ENCODE measurements around the gene GPHN. TPM values are rescaled to one million over a fixed set of nuclear protein-coding genes. Genes with fewer than 3 reads are reported as not detected.

GPHN gene
- total RNA-seq, 2 experiments from 2014 or later: 26.3 to 26.6 TPM

DNA sequence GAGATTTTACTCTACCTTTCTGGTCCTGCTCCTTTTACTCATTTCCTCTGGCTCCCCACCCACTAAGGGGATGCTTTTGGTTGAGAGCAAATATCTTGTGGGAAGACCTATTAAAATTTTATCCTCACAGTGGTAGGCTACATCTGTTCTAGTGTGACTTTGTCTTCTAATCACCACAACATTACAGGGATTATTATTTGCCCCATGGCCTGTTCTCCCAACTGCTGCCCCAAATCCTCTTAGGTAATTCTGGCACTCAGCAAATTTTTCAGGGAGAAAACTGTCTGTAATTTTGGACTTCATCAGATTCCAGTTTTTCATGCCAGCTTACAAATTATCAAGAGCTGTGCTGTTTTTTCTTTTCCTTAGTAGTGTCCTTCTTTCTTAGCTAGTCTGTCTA is 172.3 kb downstream of the GPHN start:
- Mint-ChIP-seq H3K4me1 (ENCODE audit: low read depth) (no peaks in the 10 kb centered on the region), H3K27ac (no peak overlapping the region), H3K9me3 (peaks cover 31% of the 10 kb centered on the region), H3K36me3 (ENCODE audit: low read depth) (peaks cover 28% of the 10 kb centered on the region), H3K4me3 (no peak overlapping the region), H3K27me3 (no peaks in the 10 kb centered on the region)
- TF ChIP-seq, protein P1, sequence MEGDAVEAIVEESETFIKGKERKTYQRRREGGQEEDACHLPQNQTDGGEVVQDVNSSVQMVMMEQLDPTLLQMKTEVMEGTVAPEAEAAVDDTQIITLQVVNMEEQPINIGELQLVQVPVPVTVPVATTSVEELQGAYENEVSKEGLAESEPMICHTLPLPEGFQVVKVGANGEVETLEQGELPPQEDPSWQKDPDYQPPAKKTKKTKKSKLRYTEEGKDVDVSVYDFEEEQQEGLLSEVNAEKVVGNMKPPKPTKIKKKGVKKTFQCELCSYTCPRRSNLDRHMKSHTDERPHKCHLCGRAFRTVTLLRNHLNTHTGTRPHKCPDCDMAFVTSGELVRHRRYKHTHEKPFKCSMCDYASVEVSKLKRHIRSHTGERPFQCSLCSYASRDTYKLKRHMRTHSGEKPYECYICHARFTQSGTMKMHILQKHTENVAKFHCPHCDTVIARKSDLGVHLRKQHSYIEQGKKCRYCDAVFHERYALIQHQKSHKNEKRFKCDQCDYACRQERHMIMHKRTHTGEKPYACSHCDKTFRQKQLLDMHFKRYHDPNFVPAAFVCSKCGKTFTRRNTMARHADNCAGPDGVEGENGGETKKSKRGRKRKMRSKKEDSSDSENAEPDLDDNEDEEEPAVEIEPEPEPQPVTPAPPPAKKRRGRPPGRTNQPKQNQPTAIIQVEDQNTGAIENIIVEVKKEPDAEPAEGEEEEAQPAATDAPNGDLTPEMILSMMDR (IDR thresholded peaks at IDR 0.05): no peak
- DNase-seq: no peak
- no peak for ATAC-seq
- POLR2A ChIA-PET: no interaction called here
- intact Hi-C loops (cut with micrococcal nuclease): no loop called here
- CTCF ChIA-PET: no interaction called here

DNA sequence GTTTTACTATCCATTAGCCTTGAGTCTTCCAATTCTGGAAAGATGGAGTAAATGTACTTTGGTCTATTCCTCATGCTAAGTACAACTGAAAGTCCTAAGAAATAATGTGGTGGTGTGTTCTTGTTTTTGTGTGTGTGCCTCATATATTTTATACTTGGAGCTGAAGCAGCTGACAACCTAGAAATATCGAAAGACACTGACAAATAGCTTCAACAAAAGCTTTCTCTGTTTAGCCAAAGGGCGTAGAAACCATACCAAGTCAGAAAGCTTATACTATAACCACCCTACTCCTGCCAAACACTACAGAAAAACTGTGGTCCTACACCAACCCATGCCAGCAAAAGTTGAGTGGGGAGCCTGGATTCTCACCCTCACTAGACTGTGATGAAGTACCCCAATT is 188.4 kb downstream of the GPHN start:
- POLR2A ChIA-PET: interaction anchor here (0.6 kb wide), 1 partner anchor 249 kb away, joined by 3 read pairs; no protein-coding TSS in a partner anchor
- H3K36me3 Mint-ChIP-seq (ENCODE audit: low read depth): peaks cover 4% of the 10 kb centered on the region
- ATAC-seq (no peak), DNase-seq (no peak)
- no peak overlapping the region for H3K27ac Mint-ChIP-seq
- no peaks in the 10 kb centered on the region for H3K4me1 Mint-ChIP-seq (ENCODE audit: low read depth)
- no peaks in the 10 kb centered on the region for H3K9me3 Mint-ChIP-seq
- no peaks in the 10 kb centered on the region for H3K27me3 Mint-ChIP-seq
- TF ChIP-seq, protein P1 (IDR thresholded peaks at IDR 0.05): no peak
- H3K4me3 Mint-ChIP-seq: no peak overlapping the region
- CTCF ChIA-PET: no interaction called here
- intact Hi-C loops (cut with micrococcal nuclease): no loop called here

DNA sequence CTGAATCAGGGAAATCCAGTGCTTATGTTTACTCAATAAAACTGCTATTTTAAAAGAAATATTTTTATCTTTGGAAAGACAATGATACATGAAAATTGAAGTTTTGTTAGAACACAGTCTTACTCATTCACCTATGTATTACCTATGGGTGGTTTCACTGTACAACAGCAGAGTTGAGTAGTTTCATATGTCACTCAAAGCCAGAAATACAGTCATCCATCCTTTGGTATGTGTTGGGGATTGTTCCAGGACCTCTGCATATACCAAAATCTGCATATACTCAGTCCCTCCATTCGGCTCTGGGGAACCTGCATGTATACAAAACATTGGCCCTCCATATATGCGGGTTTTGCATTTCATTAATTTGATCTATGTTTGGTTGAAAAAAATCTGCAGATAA is 190.6 kb downstream of the GPHN start:
- TF ChIP-seq, protein P1 (IDR thresholded peaks at IDR 0.05): no peak
- intact Hi-C loops (cut with micrococcal nuclease): no loop called here
- Mint-ChIP-seq H3K36me3 (ENCODE audit: low read depth) (peaks cover 3% of the 10 kb centered on the region), H3K4me1 (ENCODE audit: low read depth) (no peaks in the 10 kb centered on the region), H3K27me3 (no peaks in the 10 kb centered on the region), H3K9me3 (peaks cover 4% of the 10 kb centered on the region), H3K4me3 (no peak overlapping the region), H3K27ac (no peak overlapping the region)
- ChIA-PET POLR2A (no interaction called here), CTCF (no interaction called here)
- no peak for DNase-seq
- peak; percentile 47 for ATAC-seq

DNA sequence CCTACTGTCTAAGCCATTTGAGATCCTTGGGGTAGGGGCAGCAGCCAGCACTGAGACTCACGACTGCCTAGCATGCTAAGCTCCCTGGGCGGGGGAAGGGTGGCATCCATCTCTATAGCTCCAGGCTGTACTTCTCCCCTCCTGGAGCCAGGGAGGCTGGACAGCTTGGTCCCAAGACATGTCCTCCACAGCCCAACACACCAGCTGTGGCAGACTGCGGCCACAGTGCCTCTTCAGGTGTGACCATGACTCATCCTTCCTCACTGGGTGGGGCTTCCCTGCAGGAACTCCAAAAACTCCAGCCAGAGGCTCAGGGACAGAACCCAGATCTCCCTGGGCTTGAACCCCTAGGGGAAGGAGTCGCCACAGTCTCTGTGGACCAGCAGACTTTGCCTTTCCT is 193.9 kb downstream of the GPHN start:
- no peaks in the 10 kb centered on the region for H3K4me1 Mint-ChIP-seq (ENCODE audit: low read depth)
- TF ChIP-seq, protein P1 (IDR thresholded peaks at IDR 0.05): no peak
- POLR2A ChIA-PET: no interaction called here
- H3K36me3 Mint-ChIP-seq (ENCODE audit: low read depth): no peaks in the 10 kb centered on the region
- no peak overlapping the region for H3K4me3 Mint-ChIP-seq
- no peaks in the 10 kb centered on the region for H3K27me3 Mint-ChIP-seq
- intact Hi-C loops (cut with micrococcal nuclease): no loop called here
- no peak for DNase-seq
- CTCF ChIA-PET: no interaction called here
- no peak for ATAC-seq
- H3K9me3 Mint-ChIP-seq: peaks cover 26% of the 10 kb centered on the region
- no peak overlapping the region for H3K27ac Mint-ChIP-seq

DNA sequence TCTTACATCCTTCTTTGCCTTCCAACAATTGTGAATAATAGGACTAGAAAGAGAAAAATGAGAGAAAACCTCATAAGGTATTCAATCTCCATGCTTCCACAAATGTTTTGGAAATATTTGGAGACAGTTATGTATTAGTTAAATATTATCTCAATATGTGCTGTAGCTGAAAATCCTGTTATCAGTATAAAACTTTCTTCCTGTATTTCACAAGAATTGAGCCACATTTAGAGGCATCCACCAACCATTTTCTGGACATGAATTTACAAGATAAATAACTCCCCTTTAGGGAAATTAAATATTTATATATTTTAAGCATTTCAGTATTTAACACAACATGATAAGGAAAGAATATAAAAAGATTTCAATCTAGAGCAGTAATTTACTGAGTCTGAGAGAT is 200.3 kb downstream of the GPHN start:
- CTCF ChIA-PET: no interaction called here
- intact Hi-C loops (cut with micrococcal nuclease): no loop called here
- H3K27ac Mint-ChIP-seq: no peak overlapping the region
- POLR2A ChIA-PET: no interaction called here
- no peak overlapping the region for H3K4me3 Mint-ChIP-seq
- DNase-seq (no peak), ATAC-seq (no peak)
- H3K36me3 Mint-ChIP-seq (ENCODE audit: low read depth): peaks cover 12% of the 10 kb centered on the region
- TF ChIP-seq, protein P1 (IDR thresholded peaks at IDR 0.05): no peak
- H3K4me1 Mint-ChIP-seq (ENCODE audit: low read depth): peaks cover 2% of the 10 kb centered on the region
- no peaks in the 10 kb centered on the region for H3K27me3 Mint-ChIP-seq
- H3K9me3 Mint-ChIP-seq: peaks cover 37% of the 10 kb centered on the region

All from activated CD8-positive, alpha-beta T cell treated with anti-CD3 and anti-CD28 coated beads for 36 hours (primary cell).